Activated T-cell treated with anti-CD3 and anti-CD28 coated beads, Interleukin-2, amount 50 U/mL, for 24 hours (primary cell): Measurements from ENCODE around the gene STAC2.

Experiments used
- DNase-seq: peaks from one replicate; pipeline ENCODE4 v3.0.0-alpha.2; 2020
- H3K27ac Mint-ChIP-seq: 2 replicates; pipeline ENCODE4 v1.8.0; 2020; ENCODE audit warnings: mild to moderate bottlenecking, mixed read lengths
- H3K27me3 Mint-ChIP-seq: 2 replicates; pipeline ENCODE4 v1.8.0; 2020; ENCODE audit warnings: mixed read lengths
- H3K36me3 Mint-ChIP-seq: 2 replicates; pipeline ENCODE4 v1.8.0; 2020; ENCODE audit warnings: low read depth, mixed read lengths
- H3K4me1 Mint-ChIP-seq: 2 replicates; pipeline ENCODE4 v1.8.0; 2020; ENCODE audit warnings: low read depth, mixed read lengths
- H3K4me3 Mint-ChIP-seq: 2 replicates; pipeline ENCODE4 v1.8.0; 2020; ENCODE audit warnings: mild to moderate bottlenecking, moderate library complexity, mixed read lengths
- H3K9me3 Mint-ChIP-seq: 2 replicates; pipeline ENCODE4 v1.8.0; 2020; ENCODE audit warnings: mixed read lengths

STAC2 gene

GRCh38 chr17:39223907-39224777 is 1.6 kb downstream of the STAC2 start:
- DNase-seq, result no peak
- no peaks in the 10 kb centered on the region for H3K9me3 Mint-ChIP-seq
- peaks cover 48% of the 10 kb centered on the region for H3K27me3 Mint-ChIP-seq
- no peak overlapping the region for H3K27ac Mint-ChIP-seq
- H3K36me3 Mint-ChIP-seq, result no peaks in the 10 kb centered on the region
- peaks cover 8% of the 10 kb centered on the region for H3K4me1 Mint-ChIP-seq
- H3K4me3 Mint-ChIP-seq, result no peak overlapping the region

DNA sequence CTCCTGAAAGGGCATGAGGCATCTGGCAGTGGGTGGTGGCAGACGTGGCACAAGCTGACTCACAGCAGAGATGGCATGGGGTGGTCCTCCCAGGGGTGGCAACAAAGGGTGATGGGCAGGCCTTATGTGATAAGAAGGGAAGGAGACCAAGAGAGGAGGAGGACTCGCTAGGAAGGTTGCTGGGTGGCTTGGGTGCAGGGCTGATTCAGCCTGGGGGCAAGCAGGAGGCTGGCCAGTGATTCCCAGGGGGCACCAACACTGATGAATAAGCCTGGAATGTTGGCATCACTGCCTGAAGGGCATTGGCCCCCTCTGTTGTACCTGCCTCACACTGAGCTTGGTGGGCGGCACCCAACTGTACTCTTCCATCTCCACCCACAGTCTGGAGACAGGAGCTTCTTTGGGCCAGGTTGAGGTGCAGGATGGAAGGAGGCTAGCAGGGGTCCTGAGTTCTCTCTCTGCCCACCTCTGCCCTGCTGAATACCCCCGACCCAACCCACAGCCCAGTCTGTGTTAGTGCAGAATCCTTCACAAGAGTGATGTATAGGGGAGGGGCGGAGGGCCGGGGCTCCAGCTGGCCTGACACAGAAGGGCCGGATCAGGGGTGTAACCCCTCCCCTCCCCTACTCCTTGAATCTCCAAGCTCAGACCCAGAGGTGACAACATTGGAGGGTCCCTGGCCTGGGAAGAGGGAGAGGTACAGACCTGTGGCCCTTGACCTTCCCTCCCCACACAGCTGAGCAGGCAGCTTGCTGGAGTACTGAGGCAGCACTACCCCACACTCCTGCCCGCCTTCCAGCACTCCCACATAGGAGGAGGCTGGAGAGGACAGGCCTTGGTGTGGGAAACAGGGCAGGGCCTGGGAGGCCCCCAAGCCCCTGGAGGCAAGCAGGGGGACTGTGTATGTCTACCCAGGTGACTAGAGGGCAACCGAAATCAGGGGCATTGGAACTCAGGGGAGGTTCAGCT is 2.6 kb downstream of the STAC2 start:
- H3K4me1 Mint-ChIP-seq, result peaks cover 8% of the 10 kb centered on the region
- no peak overlapping the region for H3K27ac Mint-ChIP-seq
- H3K4me3 Mint-ChIP-seq, result no peak overlapping the region
- no peaks in the 10 kb centered on the region for H3K36me3 Mint-ChIP-seq
- DNase-seq, result no peak
- peaks cover 48% of the 10 kb centered on the region for H3K27me3 Mint-ChIP-seq
- no peaks in the 10 kb centered on the region for H3K9me3 Mint-ChIP-seq

GRCh38 chr17:39222151-39222550 is 3.6 kb downstream of the STAC2 start:
- no peak overlapping the region for H3K4me3 Mint-ChIP-seq
- H3K36me3 Mint-ChIP-seq, result no peaks in the 10 kb centered on the region
- H3K4me1 Mint-ChIP-seq, result peaks cover 10% of the 10 kb centered on the region
- DNase-seq, result no peak
- no peak overlapping the region for H3K27ac Mint-ChIP-seq
- no peaks in the 10 kb centered on the region for H3K9me3 Mint-ChIP-seq
- H3K27me3 Mint-ChIP-seq, result peaks cover 40% of the 10 kb centered on the region

- Mint-ChIP-seq H3K4me1 (peaks cover 10% of the 10 kb centered on the region), H3K27ac (no peak overlapping the region), H3K36me3 (no peaks in the 10 kb centered on the region), H3K27me3 (peaks cover 41% of the 10 kb centered on the region), H3K9me3 (no peaks in the 10 kb centered on the region), H3K4me3 (no peak overlapping the region)
- no peak for DNase-seq
Measured at GRCh38 chr17:39221572-39221971, 4.2 kb downstream of the STAC2 start.

DNA sequence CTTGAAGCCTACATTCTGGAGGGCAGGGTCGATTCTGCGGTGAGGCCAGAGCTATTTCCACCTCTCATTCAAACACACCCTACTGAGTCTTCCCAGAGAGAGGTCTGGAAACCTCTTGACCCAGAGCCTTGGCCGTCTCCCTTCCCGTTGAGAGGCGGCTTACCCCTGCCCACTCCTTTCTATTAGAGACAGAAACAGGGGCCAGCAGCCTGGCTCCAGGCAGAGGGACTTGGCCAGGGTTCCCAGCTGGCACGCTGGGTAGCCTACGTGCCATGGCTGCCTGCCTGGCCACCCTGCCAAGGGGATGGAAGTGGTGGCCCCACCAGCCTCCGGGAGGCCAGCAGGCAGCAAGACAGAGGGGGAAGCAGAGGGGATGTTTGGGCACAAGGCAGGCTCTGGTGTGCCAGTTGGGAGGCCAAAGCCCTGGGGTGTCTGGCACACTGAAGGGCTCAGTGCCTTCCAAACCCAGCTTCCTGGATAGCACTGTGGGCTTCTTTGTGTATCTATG is 6.0 kb downstream of the STAC2 start:
- no peak overlapping the region for H3K27ac Mint-ChIP-seq
- peaks cover 3% of the 10 kb centered on the region for H3K4me1 Mint-ChIP-seq
- peaks cover 39% of the 10 kb centered on the region for H3K27me3 Mint-ChIP-seq
- DNase-seq, result no peak
- H3K9me3 Mint-ChIP-seq, result no peaks in the 10 kb centered on the region
- H3K4me3 Mint-ChIP-seq, result no peak overlapping the region
- no peaks in the 10 kb centered on the region for H3K36me3 Mint-ChIP-seq

GRCh38 chr17:39218906-39219305 is 6.8 kb downstream of the STAC2 start:
- peaks cover 32% of the 10 kb centered on the region for H3K27me3 Mint-ChIP-seq
- DNase-seq, result no peak
- H3K36me3 Mint-ChIP-seq, result no peaks in the 10 kb centered on the region
- no peak overlapping the region for H3K4me3 Mint-ChIP-seq
- no peak overlapping the region for H3K27ac Mint-ChIP-seq
- no peaks in the 10 kb centered on the region for H3K9me3 Mint-ChIP-seq
- H3K4me1 Mint-ChIP-seq, result peaks cover 2% of the 10 kb centered on the region

DNA sequence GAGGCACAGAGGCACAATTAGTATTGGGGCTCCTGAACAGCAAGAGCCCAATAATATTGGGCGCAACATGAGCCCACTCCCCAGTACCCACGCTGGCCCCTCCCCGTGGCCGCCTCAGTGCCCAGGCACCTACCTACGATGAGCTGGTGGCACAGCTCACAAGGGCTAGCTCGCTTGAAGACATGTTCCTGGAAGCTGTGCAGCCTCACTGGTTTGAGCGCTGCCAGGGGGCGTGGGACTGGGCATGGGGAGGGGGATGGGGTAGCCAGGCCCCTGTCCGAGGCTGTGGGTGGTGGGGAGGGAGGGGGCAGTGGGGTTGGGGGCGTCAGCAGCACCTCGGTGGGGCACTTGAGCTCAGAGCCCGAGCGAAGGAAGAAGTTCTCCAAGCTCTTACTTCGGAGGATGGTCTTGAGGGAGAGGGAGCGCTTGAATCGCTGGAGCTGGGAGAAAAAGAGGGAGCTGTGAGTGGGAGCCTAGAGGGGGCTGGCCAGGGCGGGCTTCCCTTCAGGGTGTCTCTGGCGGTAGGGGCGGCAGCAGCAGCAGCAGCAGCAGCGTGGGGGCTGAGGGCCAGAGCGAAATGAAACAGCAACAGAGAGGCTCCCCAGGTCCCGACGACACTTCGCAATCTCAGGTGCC is 7.9 kb downstream of the STAC2 start:
- Mint-ChIP-seq H3K4me1 (peaks cover 2% of the 10 kb centered on the region), H3K27me3 (peaks cover 24% of the 10 kb centered on the region)

GRCh38 chr17:39213852-39214251 is 11.9 kb downstream of the STAC2 start:
- Mint-ChIP-seq H3K27me3 (peaks cover 22% of the 10 kb centered on the region), H3K36me3 (no peaks in the 10 kb centered on the region), H3K4me1 (peaks cover 16% of the 10 kb centered on the region), H3K27ac (no peak overlapping the region), H3K4me3 (no peak overlapping the region), H3K9me3 (no peaks in the 10 kb centered on the region)
- DNase-seq, result no peak

More for the DNA sequence above, 7.9 kb downstream of the STAC2 start:
- Mint-ChIP-seq H3K36me3 (no peaks in the 10 kb centered on the region), H3K4me3 (no peak overlapping the region), H3K9me3 (no peaks in the 10 kb centered on the region), H3K27ac (no peak overlapping the region)
- no peak for DNase-seq

DNA sequence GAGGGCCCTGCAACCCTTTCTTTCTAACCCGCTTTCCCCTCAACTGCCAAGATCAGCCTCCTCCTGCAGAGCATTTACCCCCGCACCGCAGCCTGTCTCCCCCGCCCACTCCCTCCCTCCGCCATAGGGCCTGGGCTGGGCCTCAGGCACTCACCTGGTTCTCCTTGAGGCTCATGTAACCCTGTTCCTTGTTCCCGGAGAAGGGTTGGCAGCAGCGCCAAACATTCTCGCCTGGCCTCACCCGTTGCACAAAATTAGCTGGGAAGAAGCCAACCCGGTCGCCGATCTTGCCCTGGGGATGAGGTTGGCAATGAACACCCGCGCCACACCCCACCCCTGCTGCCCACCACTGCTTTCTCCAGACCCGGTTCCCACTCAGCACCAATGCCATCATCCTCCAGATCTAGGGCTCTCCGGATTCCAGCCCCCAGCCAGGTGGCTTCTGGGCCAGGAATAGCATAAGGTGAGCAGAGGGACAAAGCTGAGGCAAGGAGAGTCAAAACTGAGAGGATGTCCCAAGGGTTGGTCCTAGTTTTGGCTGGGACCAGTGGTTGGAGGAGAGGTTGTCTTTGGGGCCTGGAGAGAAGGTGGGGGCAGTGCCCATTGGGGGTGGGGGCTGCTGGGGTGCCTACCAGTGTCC is 12.8 kb downstream of the STAC2 start:
- peaks cover 22% of the 10 kb centered on the region for H3K4me1 Mint-ChIP-seq
- no peaks in the 10 kb centered on the region for H3K9me3 Mint-ChIP-seq
- H3K27me3 Mint-ChIP-seq, result peaks cover 18% of the 10 kb centered on the region
- no peaks in the 10 kb centered on the region for H3K36me3 Mint-ChIP-seq
- no peak overlapping the region for H3K4me3 Mint-ChIP-seq
- no peak for DNase-seq
- no peak overlapping the region for H3K27ac Mint-ChIP-seq

DNA sequence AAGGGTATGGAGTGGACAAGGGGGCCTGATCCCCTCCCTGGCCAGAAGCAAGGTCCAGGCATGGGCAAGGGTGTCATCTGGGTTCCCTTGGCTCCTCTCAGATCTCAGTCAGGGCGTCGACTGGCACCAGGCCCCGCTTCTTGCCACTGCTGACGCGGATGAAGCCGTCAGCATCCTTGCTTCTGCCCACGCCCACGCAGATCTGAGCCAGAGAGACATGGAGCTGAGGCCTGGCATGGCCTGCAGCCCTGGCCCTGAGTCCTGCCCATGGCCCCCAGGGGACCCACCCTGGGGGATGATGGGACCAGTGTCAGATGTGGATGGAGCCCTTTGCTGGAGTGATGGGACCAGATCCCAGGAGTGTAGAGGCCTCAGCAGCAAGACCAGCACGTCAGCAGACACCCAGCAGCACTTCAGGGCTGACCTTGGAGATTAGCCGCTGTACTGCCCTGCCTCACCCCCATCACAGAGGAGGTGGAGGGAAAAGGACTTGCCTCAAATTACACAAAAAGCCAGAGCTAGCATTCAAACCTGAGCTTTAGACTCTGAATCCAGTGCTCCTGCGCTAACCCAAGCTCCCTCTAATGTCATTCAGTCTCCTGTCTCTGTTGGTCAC is 13.4 kb downstream of the STAC2 start:
- Mint-ChIP-seq H3K36me3 (no peaks in the 10 kb centered on the region), H3K9me3 (no peaks in the 10 kb centered on the region), H3K27ac (no peak overlapping the region), H3K27me3 (peaks cover 18% of the 10 kb centered on the region), H3K4me1 (peaks cover 27% of the 10 kb centered on the region), H3K4me3 (no peak overlapping the region)
- DNase-seq, result no peak

GRCh38 chr17:39210093-39210434 is 15.7 kb downstream of the STAC2 start:
- Mint-ChIP-seq H3K27ac (peak overlapping the region; percentile 40), H3K36me3 (peaks cover 4% of the 10 kb centered on the region), H3K4me3 (peak overlapping the region; percentile 44), H3K27me3 (peaks cover 5% of the 10 kb centered on the region), H3K4me1 (peaks cover 36% of the 10 kb centered on the region), H3K9me3 (no peaks in the 10 kb centered on the region)
- no peak for DNase-seq

GRCh38 chr17:39209317-39210092 is 16.2 kb downstream of the STAC2 start:
- Mint-ChIP-seq H3K27ac (no peak overlapping the region), H3K27me3 (peaks cover 5% of the 10 kb centered on the region)
- DNase-seq, result peak; percentile 79

DNA sequence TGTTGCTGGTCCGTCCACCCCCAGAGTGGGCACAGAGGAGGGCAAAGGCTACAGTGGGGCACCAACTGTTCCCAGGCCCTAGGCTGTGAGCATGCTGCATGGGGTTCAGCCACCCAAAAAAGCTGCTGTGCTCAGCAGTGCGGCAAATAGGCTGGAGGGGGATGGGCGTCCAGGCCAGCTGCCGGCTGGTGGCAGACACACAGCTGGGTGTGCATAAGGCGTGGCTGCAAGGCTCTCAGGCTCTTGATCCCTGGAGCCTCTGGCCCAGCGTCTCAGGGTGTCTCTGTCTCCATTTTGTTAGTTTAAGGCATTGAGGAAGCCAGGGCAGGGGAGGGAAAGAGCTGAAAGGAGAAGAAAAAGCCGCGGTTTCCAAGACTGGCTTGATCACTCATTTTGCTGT is 16.9 kb downstream of the STAC2 start:
- Mint-ChIP-seq H3K36me3 (peaks cover 15% of the 10 kb centered on the region), H3K4me3 (no peak overlapping the region), H3K27me3 (peaks cover 5% of the 10 kb centered on the region), H3K27ac (no peak overlapping the region), H3K9me3 (no peaks in the 10 kb centered on the region), H3K4me1 (peaks cover 41% of the 10 kb centered on the region)
- no peak for DNase-seq

More at GRCh38 chr17:39209317-39210092, 16.2 kb downstream of the STAC2 start:
- Mint-ChIP-seq H3K36me3 (peaks cover 9% of the 10 kb centered on the region), H3K4me3 (peak overlapping the region; percentile 44), H3K4me1 (peaks cover 36% of the 10 kb centered on the region), H3K9me3 (no peaks in the 10 kb centered on the region)
